Measurements from ENCODE around the gene HNRNPUL1.

The HNRNPUL1 gene

GRCh38 chr19:41355035-41355434, 90.9 kb downstream of the HNRNPUL1 start:
- DNase-seq: no peak

- no peak for DNase-seq
Observed at GRCh38 chr19:41355802-41356201, 91.6 kb downstream of the HNRNPUL1 start.

GRCh38 chr19:41356984-41357739, 93.0 kb downstream of the HNRNPUL1 start:
- DNase-seq: no peak

Data from femur (tissue), 1 donor.